EH (cell line): ENCODE data around the gene UXT.
"Not testable (repeated sequence)": the region's sequence is repeated elsewhere in the genome, so short reads cannot be mapped to it uniquely, and the experiment has no call there.

ENCODE experiments used
- DNase-seq: peaks from one replicate; pipeline ENCODE4 v3.0.0-alpha.2; 2015; ENCODE audit warnings: low read depth

Gene UXT

GRCh38 chrX:47658684-47659420 lies at the start of gene UXT:
Gene UXT, minus strand, starts transcription at chrX:47659180. Its CDS starts 253 bp downstream, at chrX:47658927.
- peak; percentile 95 for DNase-seq

DNA sequence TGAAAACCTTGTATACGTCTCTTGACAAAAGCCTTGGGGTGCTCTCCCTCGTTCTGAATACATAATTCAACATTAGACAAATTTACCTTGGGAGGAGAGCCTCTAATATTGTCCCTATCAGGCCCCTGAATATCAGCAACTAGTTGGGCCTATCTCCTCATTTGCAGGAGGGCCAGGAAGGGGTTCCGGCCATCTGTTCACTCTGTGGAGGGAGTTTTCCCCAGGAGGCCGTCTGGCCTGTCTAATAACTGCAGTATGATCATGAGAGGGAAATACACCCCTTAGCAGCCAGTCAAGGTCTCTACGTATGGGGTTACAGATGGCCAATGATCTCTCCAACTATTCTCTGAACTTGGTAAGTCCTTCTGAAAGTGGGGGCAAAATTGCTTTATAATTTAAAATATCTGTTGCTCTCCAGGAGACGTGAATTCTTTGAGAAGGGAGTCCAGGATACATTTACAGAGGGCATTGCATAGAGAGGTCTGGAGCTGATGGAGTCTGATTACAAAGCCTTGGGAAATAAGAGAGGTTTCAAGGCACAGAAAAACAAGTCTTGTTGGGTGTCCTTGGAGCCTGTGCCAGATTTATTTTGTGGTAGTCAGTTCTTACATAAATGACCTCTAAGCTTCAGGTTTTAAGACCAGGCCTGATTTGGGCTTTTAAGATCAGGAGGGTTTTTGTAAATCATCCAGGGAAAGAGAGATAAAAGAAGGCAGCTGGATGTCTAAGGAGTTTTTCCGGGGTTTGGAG lies 48.2 kb upstream of the UXT start:
- no peak for DNase-seq

GRCh38 chrX:47706575-47706974 lies 47.6 kb upstream of the UXT start:
- peak; percentile 12 for DNase-seq

- no peak for DNase-seq
Observed at GRCh38 chrX:47704736-47705135, 45.8 kb upstream of the UXT start.

GRCh38 chrX:47697181-47697580 lies 38.2 kb upstream of the UXT start:
- DNase-seq, result no peak

- peak; percentile 25 for DNase-seq
Observed at GRCh38 chrX:47690175-47690574, 31.2 kb upstream of the UXT start.

- DNase-seq, result no peak
Observed at GRCh38 chrX:47687263-47687662, 28.3 kb upstream of the UXT start.

- no peak for DNase-seq
Observed at GRCh38 chrX:47683829-47684205, 24.8 kb upstream of the UXT start.

DNA sequence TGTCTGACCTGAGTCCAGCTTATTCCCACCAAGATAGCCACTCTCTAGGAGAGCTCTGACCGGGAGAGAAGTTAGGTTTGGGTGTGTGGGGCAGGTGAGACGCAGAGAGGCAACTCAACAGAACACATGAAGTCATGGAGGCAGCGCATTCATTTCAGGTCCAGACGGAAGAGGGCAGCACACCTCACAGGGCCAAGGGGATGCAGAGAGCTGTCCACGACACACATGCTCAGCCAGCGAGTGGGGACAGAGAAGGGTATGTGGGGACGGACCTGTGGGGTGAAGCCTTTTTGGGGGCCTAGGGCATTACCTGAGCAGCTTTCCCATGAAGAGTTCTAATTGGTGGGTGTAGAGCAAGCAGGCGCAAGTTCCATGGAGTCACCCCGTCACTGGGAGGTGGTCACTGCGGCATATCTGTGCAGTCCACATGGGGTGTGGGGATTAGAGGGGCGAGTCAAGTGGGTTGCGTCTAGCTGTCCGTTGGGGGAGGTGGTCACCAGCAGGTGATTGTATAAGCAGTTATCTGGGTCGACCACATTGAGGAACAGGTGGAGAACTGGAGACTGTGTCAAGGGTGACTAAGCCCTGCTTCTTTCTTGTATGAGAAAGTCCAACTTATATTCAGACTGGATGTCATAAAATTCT lies 24.3 kb upstream of the UXT start:
- no peak for DNase-seq

GRCh38 chrX:47675959-47676859 lies 17.2 kb upstream of the UXT start:
- DNase-seq, result not testable (repeated sequence)

DNA sequence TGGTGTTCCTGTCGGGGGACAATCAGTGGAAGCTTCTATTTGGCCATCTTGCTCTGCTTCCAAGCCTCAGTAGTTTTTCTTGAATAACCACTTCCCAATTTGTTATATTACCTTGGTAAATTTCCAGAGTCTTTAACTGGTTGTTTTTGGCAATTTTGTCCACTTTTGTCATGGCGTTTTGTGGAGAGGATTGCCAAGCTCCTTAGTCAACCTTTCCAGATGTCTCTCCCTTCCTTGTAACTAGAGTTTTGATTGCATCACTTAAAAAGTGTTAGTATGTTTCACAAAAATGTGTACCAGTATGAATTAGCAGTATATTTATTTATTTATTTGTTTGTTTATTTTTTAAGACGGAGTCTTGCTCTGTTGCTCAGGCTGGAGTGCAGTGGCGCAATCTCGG lies 15.8 kb upstream of the UXT start:
- DNase-seq, result no peak

DNA sequence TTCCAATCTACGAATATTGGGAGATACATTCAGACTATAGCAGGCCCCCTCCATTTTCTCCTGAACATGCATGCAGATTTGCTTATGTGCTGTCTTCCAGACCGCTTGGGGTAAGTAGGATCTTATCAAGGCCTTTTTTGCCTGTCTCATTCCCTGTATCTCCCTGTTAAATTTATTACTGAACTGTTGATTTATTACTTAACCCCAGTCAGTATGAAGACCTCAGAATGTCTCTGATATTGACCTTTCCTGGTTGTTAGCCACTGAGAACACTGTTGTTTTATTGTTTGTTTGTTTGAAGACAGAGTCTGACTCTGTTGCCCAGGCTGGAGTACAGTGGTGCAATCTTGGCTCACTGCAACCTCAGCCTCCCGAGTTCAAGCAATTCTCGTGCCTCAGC lies 6.8 kb upstream of the UXT start:
- DNase-seq, result not testable (repeated sequence)

GRCh38 chrX:47664737-47665136 lies 5.8 kb upstream of the UXT start:
- DNase-seq, result no peak

DNA sequence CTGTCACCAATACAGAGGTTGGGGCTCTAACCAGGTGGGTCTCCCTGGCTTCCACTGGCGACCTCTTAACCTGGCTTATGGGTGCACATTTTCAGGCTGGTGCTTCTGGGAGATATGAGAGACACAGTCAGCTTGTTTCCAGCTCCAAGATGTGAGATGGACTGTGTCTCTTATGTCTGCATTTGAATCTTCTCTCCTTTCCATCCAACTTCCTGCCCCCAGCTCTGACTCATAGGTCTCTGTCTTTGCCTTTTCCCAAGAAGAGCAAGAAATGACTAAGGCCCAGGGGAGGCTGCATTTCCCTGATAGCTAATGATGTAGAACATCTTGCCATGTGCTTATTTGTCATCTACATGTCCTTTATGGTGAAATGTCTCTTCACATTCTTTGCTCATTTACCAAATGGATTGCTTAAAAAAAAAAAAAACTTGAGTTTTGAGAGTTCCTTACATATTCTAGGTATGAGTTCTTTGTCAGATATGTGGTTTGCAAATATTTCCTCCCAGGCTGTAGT lies 3.2 kb upstream of the UXT start:
- peak; percentile 96 for DNase-seq

DNA sequence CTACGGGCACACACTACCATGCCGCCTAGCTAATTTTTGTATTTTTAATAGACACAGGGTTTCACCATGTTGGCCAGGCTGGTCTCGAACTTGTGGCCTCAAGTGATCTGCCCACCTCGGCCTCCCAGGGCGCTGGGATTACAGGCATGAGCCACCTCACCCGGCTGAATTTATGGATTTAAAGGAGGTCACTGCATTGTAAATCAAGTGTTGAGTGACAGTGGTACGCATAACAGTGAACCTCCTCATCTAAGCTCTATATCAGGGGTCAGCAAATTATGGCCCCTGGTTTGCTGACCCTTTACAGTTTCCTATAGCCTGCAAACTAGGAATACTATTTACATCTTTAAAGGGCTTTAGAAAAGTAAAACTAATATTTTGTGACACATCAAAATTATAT lies 2.6 kb upstream of the UXT start:
- no peak for DNase-seq

DNA sequence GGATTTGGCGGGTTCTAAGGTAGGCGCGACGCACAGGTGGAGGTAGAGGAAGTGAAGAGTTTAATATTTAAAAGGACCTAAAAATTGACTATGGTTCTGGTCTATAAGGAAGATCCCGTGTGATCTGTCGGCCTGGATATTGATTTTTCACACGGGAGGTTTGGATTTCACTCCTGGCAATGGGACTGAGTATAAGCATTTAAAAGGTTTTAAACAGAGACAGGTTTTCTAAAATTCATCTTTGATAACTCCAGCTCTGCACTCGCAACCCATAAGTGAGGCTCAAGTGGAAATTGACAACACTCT lies 394 bp upstream of the UXT start:
- no peak for DNase-seq

DNA sequence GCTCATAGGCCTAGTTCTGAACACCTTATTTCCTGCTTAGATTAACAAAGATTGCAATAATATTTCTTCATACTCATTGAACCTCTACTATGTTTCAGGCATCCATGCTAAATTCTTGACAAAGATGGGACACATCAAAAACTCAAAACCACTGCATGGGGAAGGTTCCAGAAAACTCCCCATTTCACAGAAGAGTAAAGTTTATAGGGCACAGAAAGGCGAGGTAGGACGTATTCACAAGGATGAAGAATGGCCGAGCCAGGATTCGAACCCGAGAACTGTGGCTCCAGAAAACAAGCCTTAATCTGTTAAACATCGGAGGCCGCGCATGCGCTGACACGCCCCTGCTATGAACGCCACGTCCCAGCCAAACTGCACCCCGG lies 688 bp downstream of the UXT start:
- no peak for DNase-seq

DNA sequence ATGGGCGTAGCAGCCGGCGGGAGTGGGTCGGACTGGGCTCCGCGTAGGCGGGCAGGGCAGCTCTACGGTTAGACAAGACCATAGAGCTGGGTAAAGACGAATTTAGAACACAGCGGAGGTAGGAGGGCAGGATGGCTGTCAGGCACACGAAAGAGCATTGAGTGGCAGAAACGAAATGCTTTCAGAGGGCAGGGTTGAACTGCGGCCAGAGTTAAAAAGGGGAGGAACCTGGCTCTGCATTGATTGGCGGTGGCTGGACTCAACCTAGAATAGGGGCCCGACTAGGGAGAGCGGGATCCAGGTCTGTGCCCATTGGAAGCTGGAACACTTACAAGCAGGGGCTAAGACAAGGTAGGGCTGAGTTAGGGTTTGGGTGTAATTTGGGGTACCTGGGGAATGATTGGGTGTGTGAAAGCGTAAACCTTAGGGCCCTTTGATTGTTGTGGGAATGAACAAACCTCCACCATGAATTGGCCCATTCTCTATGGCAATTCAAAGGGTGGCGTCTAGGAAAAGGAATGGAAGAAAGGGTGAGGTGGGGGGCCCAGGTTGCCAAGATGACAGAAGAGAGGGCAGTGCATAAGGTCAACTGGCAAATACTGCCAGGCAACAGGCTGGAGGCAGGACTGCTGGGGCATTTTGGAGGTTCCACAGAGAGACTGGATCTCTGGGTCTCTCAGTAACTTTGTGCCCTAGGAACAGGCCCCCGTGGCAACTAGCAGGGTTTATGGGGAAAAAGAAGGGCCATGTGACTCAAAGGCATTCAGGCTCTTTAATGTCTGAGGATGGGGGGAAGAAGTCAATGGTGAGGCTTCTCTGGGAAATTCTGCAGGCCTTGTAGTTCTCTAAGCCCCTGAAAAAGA lies 7.7 kb downstream of the UXT start:
- DNase-seq, result no peak

DNA sequence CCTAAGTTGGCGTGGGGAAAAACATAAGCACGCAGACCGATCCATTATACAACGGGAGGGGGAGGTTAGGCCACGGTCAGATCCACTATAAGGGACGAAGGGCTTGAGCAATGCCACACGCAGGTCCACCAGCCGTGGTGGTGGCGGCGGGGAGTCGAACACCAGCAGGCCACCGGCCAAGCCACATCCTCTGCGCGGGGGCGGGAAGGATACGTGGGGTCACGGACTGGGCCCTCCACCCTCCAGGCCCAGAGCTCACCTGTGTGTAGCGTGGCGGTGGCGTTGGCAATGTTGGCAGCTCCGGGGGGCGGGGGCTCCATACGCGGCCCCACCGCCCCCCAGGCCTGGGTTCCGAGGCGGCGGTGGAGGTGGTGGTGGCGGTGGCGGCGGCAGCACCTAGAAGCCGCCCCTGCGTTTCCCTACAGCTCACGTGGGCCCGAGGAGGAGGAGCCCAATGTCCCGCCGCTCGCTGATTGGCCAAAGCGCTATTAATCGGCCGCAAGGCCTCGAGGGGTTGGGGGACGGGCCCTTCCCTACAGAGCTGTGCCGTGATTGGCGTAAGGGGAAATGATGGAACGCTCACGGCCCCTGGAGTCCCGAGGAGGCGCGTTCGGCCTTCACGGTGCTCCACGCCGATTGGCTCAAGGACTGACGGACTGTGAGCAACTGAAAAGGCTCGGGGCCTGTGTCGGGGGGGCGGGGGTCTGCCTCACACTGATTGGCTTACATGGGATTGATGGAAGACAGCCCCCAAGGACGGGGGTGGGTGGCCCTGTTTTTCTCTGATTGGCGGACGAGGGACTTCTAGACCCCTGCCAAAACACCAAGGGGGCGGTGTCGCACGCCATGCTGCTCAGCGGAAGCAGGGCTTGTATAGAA lies 8.6 kb downstream of the UXT start, which contains the start of gene ELK1:
Gene ELK1, minus strand, starts transcription at position 400 of the 879 bp plus-strand sequence. CDS start 9,122 bp downstream, outside the sequence.
- DNase-seq, result peak; percentile 98

- DNase-seq, result no peak
Observed at GRCh38 chrX:47649781-47650163, 9.2 kb downstream of the UXT start.
